HTR-8/SVneo (cell line): ENCODE measurements around the gene CRY1.
A peak's percentile ranks its signal among the peaks of the same experiment; 100 is the strongest.

ENCODE experiments used
- DNase-seq: peaks from one replicate; pipeline ENCODE4 v3.0.0; 2011; ENCODE audit warnings: low spot score, mixed read lengths; ENCODE audit not compliant: insufficient read length
- FAIRE-seq: peaks from 2 replicates; lab custom pipeline; 2011; peaks lifted over from hg19 to GRCh38; lab: Jason Lieb, UNC

The CRY1 gene

DNA sequence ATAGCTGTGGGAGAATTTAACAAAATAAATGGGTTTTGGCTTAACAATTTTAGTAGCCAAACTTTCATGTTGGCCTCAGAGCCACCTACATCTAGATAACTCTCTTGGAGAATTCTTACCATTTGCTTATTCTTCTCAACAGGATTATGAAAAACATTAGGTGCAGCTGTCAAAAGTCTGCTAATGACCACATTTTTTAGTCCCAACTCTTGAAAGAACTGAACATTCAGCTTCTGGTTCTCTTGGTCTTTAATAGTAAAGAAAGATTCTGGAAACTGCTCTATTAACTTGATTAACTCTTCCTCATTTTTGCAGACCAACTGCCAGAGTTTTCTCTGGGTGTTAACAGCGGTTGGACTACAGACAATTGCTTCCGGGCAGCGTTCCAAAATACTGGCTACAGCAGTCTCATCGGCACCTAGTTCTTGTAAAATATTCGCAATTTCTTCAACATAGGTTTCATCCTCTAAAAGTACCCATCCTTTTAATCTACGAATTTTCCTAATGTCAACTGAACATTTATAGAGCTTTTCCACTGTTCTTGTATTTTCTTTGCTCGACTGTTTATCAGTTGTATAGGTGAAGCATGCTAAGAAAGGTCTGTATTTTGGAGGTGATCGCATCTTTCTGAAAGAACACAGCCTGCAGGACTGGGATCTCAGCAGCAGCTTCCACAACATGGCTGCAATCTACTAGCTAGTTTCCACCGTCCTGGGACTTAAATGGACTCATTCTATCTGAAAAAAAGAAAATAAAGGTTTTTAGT, 115.1 kb downstream of the CRY1 start:
- FAIRE-seq (no peak), DNase-seq (no peak)

DNA sequence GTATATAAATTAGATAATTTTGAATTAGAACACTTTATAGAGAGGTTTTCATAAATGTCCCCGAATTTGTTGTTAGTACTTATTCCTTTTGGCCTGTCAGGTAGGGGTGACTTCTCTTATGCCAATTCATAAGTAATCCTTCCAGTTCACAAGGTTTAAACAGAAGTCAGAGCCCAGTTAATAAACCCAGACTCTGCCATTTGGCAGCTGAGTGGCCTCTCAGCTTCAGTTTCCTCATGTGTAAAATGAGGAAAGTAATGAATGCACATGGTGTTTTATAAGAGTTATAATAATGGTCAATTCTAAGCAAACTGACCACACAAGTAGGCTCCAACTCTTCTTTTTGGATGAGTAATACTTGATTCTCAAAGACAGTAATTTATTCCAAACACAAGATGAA, 116.7 kb downstream of the CRY1 start:
- no peak for DNase-seq
- FAIRE-seq: no peak

DNA sequence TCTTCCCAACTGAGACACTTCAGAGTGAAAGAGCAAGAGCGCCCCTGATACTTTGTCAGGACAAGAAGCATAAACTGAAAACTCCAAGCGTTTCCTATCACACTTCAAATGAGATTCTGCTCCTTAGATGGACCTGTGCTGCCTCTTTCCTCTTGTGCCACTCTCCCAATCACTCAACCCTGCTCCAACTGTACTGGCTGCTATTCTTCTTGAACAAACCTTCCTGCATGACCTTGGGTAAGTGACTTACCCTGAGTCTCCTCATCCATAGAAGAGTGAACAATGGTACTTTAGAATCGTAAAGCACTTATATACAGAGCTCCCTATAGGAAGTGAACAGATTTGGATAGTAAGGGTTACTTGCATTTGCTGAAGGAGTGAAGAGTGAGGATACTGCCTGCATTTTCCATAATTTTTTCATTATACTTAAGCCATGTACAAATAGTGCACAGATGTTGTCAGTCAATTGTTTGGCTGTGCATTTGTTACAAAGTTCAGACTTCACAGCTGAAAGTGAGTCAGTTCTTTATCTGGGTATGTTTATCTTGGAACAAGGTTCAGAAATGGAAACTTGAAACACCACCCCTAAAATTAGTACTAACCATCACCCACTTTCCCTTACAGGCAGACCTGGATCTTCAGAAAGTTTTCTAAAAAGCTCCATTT, 117.2 kb downstream of the CRY1 start:
- FAIRE-seq (no peak), DNase-seq (no peak)

DNA sequence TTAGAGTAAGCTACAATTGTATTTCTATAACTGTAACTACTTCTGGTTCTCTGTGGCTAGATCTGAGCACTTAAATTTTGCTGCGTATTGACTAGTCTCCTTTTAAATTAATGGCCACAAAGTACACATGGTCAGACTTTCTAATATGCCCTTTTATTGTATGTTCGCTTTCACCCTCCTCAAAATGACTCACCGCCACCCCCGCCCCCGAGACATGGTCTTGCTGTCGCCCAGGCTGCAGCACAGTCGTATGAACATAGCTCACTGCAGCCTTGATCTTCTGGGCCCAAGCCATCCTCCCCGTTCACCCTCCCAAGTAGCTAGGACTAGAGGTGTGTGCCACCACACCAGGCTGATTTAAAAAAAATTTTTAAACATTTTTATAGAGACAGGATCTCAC, 118.3 kb downstream of the CRY1 start:
- DNase-seq (no peak), FAIRE-seq (no peak)

DNA sequence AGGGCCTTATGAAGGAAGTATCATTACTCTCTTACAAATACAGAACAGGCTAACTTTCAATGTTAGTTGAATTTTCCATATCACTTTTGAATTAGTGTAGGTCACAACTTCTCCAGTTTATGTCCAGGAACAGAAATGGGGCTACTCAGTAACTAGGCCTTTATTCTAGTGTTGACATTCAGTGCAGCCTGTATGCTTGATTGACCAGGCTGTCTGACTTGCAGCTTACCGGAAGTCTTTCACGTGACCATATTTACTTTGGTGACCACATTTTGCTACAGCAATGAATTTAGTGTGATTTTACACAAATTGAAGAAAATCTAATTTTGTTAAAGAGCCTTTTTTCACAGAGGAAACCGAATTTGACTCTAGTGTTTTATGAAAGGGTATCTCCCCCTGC, 118.8 kb downstream of the CRY1 start:
- no peak for DNase-seq
- no peak for FAIRE-seq

DNA sequence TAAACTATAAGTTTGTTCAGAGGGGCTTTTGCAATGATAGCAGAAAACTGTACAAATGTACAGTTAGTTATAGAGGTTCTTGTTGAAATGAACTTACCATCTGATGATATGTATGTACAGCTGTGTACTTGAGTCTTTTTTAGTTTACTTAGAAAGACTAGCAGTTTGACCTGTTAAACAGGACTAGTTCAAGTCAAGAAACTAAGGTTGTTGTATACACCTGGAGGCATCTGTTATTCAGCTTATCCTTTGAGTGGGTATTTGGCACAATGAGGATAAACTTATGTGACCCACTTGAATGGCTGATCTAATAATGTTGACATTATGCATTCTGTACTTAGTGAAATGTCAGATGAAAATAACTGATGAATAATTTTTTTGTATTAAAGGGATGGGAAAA, 119.8 kb downstream of the CRY1 start:
- FAIRE-seq: no peak

DNA sequence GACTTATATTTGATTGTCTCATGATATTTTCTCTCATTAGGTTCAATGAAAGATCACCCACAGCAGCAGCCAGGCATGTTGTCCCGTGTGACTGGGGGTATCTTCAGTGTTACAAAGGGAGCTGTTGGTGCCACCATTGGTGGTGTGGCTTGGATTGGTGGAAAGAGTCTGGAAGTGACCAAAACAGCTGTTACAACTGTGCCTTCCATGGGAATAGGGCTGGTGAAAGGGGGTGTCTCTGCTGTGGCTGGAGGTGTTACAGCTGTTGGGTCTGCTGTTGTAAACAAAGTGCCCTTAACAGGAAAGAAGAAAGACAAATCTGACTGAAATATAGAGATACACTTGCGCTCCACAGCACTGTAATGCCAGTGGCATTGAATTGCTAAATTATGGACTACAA, 122.3 kb downstream of the CRY1 start:
- DNase-seq (no peak), FAIRE-seq (no peak)

More for the DNA sequence above, 119.8 kb downstream of the CRY1 start:
- DNase-seq: no peak

DNA sequence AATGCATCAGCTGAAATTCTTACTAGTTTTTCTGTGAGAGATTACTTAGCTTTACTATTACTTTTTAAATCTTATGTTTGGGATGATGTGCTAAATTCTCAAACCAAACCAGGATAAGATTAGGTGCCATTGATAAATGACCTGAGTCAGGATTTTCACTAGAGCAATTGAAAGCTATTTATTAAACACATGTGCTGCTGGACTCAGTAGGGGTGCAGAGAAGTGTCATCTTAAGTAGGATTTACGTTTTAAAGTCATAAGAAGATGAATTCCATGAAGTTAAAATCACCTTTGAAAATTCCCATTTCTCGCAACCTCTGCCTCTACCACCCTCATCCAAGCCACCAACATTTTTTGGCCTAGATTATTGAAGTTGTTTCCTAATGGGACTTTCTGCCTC, 128.8 kb downstream of the CRY1 start:
- FAIRE-seq (no peak), DNase-seq (no peak)

DNA sequence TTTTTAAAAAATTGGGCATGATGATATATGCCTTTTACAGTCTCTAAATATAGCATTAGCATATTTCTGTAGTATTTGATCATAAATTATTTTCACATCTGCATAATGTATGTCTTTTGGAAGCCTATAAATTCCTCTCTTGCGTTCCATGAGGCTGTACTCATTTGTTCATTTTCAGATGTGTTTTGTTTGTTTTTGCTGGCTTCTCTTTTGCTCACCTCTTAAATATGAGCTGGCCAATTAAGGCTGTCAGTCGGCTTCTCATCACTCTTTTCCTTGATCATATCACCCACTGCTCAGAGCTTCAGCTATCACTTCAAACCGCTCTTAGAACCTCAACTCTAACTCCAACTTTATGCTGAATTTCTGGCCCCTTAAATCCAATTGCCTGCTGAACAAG, 131.1 kb downstream of the CRY1 start:
- FAIRE-seq (no peak), DNase-seq (no peak)

DNA sequence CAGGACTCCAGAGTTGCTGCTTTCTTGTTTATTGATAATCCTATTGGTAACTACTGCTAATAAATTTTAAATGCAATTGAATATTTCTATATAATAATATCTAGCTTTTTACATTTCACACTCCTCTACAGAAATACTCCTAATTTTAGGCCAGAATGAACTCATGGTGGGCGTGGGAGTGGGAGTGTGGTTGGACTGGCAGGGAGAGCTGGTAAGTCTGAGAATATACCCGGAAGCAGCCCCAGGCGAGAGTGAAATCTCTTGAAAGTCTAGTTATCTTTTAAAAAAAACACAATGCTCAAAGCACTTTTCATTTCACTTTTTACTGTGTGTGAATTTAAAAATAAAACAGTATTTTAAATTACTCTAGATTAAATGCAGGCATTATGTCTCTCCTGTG, 132.9 kb downstream of the CRY1 start:
- DNase-seq (no peak), FAIRE-seq (no peak)

DNA sequence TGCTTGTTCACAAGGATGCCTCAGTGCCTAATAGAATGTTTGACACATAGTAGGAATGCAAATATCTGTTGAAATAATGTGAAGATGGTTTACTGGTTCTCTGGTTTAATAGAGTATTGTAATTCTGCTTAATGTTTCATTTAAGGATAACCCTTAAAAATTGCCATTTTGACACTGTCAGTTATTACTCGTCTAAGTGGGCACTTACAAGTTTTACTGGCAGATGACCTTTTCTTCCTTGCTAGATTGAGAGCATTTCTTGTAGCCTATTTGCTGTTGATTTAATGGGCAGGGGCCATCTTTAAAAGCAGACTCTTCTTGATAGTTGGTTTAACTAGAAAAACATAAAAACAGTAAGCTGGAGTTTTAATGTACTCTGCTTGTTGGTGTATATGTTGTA, 135.8 kb downstream of the CRY1 start:
- FAIRE-seq: no peak
- DNase-seq: no peak

DNA sequence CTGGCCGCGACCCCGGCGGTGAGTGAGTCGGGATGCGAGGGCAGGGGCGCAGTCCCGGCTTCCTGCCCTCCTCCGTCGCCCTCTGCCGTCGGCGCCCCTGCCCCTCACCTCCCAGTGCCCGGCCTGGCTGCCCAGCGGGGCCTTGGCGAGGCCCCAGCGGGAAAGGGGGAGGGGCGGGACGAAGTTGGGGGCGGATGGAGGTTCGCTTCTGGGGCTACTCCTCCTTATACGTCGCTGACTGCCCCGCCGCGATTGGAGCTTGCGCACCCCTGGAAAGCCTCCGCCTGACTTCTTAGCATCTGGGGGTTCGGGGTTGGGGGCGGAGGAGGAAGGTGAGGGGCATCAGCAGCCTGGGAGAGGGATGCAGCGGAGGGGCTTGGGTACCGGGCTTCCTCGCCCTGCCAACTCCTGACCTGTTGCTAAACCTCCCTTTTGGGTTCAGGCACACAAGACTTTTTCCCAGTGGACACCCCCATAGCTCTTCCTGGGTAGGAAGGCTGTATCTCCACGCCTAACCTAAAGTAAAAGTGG, 137.2 kb downstream of the CRY1 start:
- FAIRE-seq: no peak

DNA sequence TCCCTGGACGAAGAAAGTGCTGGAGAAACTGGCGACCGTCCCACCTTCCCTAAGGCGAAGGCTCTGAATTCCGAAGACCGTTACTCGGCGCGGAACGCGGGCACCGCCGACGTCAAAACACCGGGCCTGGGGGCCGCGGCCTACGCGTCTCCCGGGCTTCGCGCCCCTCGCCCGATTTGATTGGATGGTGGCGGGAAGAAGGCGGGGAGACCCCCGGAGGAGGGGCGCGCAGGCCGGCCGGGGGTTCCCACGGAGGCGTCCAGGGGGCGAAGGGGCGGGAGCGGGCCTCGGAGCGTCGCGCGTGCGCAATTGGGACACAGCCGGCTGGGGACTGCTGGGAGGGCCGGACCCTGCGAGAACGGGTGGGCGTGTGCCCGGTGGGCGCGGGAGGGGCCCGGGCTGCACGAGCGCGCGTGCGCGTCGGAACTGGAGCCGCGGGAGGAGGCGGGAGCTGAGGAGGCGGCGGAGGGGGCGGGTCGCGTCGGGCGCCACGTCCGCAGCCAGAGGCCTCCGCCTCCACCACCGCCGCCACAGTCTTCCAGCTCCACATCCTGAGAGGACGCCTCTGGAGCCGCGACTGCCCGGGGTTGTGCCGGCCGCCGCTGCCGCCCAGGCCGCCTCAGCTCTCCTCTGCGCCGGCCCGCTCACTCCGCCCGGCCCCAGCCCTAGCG, 137.8 kb downstream of the CRY1 start, which contains the start of gene TMEM263:
TSS of gene TMEM263 (plus strand) at position 531 of the 671 bp plus-strand sequence. CDS start 11,210 bp downstream, outside the sequence.
- DNase-seq (peak; percentile 93), FAIRE-seq (peak; percentile 96)

More for the DNA sequence above, 137.2 kb downstream of the CRY1 start:
- peak; percentile 59 for DNase-seq

DNA sequence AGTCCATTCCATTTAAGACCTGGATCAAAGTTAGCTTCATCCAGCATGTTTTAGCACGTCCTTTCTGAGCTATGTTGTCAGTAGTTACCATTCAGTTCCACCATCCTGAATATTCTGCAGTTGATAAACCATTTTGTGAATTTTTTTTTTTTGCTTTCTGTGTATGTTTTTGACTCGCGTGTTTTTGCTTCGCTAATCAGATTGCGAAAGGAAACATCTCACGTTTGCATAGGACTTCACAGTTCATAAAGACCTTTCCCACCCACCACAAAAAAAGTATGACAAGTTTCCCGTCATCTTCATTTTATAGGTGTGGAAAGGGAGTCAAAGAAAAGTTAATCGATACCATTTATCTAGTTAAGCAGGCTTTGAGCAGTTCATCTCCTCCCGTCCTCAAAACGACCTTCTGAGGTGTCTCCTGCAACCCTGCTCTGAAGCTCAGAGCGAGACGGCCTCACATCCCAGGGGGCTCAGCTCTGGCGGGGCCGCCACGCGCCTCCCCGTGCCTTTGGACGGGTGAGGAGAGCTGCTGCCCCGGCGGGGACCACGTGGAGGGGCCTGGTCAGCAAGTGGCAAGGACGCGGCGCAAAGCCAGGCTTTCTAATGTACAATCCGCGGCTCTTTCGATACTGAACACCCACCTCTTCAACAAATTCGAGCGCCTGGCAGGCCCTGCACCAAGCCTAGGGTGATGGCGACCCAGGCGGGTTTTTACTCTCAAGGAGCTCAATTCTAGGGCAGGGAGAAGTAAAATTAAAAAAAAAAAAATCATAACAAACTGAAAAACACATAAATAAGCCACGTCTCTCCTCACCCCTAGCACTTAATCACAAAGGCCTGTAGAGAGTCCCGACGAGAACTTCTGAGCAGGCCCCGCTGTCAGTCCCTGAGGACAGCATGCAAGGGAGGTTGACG, 138.6 kb downstream of the CRY1 start:
- DNase-seq: no peak
- no peak for FAIRE-seq

DNA sequence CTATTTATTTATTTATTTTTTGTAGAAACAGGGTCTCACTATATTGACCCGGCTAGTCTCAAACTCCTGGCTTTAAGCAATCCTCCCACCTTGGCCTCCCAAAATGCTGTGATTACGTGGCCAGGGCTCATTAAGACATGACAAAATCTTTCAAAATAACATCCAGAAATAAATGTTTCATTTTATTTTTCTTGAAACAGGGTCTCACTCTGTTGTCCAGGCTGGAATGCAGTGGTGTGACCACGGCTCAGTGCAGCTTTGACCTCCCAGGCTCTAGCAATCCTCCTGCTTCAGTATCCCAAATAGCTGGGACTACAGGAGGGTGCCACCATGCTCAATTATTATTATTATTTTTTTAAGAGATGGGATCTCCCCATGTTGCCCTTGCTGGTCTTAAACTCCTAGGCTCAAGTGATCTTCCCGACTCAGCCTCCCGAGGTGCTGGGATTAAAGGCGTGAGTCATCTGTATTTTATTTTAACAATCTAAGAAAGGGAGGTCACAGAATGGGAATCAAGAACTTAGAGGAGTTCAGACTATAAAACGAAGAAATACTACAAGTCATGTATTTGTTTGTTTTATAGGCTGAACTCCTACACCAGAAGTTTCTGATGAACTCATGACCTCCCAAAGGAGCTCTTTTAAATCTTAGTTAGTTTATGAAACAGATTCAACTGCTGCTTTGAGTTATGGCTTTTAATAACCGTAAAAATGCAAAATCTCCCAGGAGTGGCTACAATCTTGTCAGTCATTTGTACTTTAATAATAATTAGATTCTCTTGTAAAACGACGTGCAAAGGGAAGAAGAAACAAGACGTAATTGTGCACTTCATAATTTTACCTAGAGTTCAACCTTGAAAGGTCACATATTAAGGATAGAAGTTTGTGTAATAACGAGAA, 139.7 kb downstream of the CRY1 start:
- no peak for FAIRE-seq

DNA sequence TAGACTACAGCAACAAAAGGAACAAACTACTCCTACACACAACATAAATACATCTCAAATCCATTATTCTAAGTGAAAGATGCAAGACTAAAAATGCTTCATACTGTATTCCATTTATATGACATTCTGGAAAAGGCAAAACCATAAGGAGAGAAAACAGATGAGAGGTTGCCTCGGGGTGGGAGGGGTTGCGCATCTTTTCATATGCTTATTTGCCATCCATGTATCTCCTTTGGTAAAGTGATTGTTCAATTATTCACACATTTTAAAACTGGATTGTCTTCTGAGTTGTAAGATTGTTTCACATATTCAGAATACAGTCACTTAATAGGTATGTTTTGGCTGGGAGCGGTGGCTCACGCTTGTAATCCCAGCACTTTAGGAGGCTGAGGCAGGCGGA, 142.8 kb downstream of the CRY1 start:
- FAIRE-seq (no peak), DNase-seq (no peak)

More for the DNA sequence above, 139.7 kb downstream of the CRY1 start:
- peak; percentile 12 for DNase-seq

DNA sequence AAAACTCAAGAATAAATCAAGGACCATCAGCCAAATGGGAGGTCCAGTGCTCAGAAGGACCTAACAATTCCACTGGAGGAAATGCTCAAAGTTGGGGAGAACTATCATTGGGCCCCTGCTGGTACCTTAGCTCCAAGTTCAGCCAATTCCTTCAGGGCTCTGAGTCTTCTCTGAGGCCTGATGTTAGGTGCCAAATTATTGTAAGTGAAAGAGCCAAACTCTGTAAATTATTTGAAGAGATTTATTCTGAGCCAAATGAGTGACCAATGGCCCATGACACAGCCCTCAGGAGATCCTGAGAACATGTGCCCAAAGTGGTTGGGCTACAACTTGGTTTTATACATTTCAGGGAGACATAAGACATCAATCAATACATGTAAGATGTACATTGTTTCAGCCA, 145.9 kb downstream of the CRY1 start:
- no peak for FAIRE-seq
- no peak for DNase-seq

DNA sequence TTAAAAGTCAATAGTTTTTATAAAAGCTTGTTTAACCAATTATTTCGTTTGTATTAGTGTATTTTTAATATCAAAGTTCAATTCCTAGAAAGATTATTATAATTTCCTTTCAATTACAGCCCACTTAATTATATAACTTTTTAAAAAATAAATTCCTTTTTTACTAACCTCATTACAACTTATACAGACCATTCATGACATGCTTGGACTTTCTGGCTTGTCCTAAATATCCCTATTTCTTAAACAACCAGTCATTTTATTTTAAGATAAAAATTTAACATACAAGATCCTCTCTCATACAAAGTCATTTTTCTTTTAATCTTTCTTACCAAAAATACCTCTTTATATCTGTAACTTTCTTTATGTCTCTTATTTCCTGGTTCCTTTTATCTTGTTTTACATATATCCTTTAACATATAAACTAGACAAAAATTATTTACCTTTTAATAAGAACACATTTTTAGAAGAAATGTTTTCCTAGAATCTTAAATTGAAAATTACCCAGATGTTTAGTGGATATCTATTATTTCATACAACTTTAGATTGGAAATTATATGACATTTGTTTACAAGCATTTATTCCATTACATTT, 148.0 kb downstream of the CRY1 start:
- no peak for FAIRE-seq
- DNase-seq: no peak

DNA sequence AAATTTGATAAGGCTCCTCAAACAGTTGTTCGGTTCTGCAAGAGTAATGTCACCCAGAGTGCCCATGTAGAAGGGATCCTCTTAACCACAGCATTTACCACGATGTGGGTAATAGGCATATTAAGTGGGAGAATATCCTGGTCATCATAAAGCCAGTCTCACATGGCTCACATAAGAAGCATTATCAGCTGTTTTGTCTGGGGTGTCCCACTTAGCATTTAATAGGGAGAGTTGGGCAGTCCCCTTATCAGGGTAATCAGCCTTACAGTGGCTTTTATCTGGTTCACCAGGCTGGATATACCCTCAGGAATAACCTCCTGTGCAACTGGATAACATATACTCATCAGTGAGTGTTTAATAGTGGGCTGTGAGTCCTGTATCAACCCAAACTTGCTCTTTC, 150.6 kb downstream of the CRY1 start:
- DNase-seq (no peak), FAIRE-seq (no peak)
